Nephron (organoid): Measurements from ENCODE around the gene TMEM181.
"Not testable (repeated sequence)": the region's sequence is repeated elsewhere in the genome, so short reads cannot be mapped to it uniquely, and the experiment has no call there.

Experiments used
- H3K27ac Mint-ChIP-seq, 3 experiments: 2 replicates each; pipeline ENCODE4 v1.8.0; 2020; ENCODE audit warnings: mixed read lengths in 3 of 3, mild to moderate bottlenecking in 2 of 3, moderate library complexity in 1 of 3
- H3K27me3 Mint-ChIP-seq: 2 replicates; pipeline ENCODE4 v1.8.0; 2021; ENCODE audit warnings: low read depth, mild to moderate bottlenecking, moderate library complexity, mixed read lengths
- H3K36me3 Mint-ChIP-seq: 2 replicates; pipeline ENCODE4 v1.8.0; 2020; ENCODE audit warnings: low read depth, mixed read lengths
- H3K4me1 Mint-ChIP-seq: 2 replicates; pipeline ENCODE4 v1.8.0; 2020; ENCODE audit warnings: mixed read lengths
- H3K4me3 Mint-ChIP-seq, 3 experiments: 2 replicates each; pipeline ENCODE4 v1.8.0; 2020; ENCODE audit warnings: mild to moderate bottlenecking in 3 of 3, mixed read lengths in 3 of 3, moderate library complexity in 2 of 3
- H3K9me3 Mint-ChIP-seq: 2 replicates; pipeline ENCODE4 v1.8.0; 2020; ENCODE audit warnings: mixed read lengths
- TF ChIP-seq, protein P1 (sequence below), 3 experiments: fragments of 200-600 bp; sonication (generic); IDR thresholded peaks; one replicate each; pipeline ENCODE4 v1.5.0; 2021; ENCODE audit warnings: antibody characterized with exemption in 3 of 3; ENCODE audit not compliant: unreplicated experiment in 3 of 3

Gene TMEM181

DNA sequence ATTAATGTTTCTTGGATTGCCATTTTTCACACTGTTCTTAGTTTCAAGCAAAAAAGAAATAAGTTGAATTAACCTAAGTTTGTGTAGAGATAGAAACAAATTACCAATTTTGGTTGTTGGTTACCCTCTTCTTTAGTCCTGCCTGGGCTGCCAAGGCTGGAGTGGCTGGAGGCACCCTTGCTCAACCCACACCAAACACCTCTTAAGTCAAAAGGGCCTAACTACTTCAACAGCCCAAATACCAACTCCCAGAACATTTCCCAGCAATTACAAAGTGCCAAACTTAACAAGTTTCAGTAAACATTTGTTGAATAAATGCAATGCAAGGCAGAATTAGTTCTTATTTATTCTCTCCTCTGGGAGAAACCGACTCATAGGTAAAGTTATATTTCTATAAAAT is 38.1 kb upstream of the TMEM181 start:
- H3K27ac Mint-ChIP-seq, result no peak overlapping the region
- peaks cover 14% of the 10 kb centered on the region for H3K36me3 Mint-ChIP-seq
- no peak overlapping the region for H3K4me3 Mint-ChIP-seq
- H3K4me1 Mint-ChIP-seq, result peaks cover 7% of the 10 kb centered on the region
- peaks cover 27% of the 10 kb centered on the region for H3K9me3 Mint-ChIP-seq
- H3K27me3 Mint-ChIP-seq, result peaks cover 4% of the 10 kb centered on the region
- TF ChIP-seq, protein P1, sequence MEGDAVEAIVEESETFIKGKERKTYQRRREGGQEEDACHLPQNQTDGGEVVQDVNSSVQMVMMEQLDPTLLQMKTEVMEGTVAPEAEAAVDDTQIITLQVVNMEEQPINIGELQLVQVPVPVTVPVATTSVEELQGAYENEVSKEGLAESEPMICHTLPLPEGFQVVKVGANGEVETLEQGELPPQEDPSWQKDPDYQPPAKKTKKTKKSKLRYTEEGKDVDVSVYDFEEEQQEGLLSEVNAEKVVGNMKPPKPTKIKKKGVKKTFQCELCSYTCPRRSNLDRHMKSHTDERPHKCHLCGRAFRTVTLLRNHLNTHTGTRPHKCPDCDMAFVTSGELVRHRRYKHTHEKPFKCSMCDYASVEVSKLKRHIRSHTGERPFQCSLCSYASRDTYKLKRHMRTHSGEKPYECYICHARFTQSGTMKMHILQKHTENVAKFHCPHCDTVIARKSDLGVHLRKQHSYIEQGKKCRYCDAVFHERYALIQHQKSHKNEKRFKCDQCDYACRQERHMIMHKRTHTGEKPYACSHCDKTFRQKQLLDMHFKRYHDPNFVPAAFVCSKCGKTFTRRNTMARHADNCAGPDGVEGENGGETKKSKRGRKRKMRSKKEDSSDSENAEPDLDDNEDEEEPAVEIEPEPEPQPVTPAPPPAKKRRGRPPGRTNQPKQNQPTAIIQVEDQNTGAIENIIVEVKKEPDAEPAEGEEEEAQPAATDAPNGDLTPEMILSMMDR (IDR thresholded peaks at IDR 0.05; ENCODE audit: unreplicated experiment in 3 of 3), result no peak

DNA sequence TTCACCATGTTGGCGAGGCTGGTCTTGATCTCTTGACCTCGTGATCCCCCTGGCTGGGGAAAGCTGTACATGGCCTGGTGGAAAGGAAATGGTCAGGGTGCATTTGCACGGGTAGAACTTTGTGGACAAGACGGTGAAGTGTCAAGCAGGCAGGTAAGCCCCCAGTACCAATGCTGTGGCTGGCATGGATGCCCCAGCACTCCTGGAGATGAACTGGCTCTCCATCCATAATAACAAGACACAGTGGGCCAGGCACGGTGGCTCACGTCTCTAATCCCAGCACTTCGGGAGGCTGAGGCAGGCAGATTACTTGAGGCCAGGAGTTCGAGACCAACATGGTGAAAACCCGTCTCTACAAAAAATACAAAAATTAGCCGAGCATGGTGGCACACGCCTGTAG is 37.3 kb upstream of the TMEM181 start:
- no peak overlapping the region for H3K27ac Mint-ChIP-seq
- peaks cover 7% of the 10 kb centered on the region for H3K4me1 Mint-ChIP-seq
- no peak overlapping the region for H3K4me3 Mint-ChIP-seq
- peaks cover 14% of the 10 kb centered on the region for H3K36me3 Mint-ChIP-seq
- H3K27me3 Mint-ChIP-seq, result peaks cover 4% of the 10 kb centered on the region
- peaks cover 35% of the 10 kb centered on the region for H3K9me3 Mint-ChIP-seq
- TF ChIP-seq, protein P1 (IDR thresholded peaks at IDR 0.05; ENCODE audit: unreplicated experiment in 3 of 3), result no peak

DNA sequence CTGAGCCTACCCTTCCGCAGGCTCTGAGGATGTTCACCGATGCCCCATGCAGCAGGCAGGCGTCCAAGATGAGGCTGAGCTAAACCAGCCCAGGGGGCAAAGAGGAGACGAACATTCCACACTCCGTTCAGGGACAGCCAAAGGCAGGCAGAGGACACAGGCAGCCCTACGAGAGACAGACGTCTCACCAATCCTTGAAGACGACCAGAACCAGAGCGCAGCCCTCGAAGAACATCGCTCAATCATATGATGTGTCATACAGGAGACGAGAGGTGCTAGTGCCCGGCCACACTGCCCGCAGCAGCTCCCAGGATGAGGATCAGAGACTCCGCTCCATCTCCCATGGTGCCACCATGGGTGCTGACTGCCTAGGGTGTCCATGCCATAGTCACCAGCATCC is 35.6 kb upstream of the TMEM181 start:
- peaks cover 14% of the 10 kb centered on the region for H3K36me3 Mint-ChIP-seq
- no peaks in the 10 kb centered on the region for H3K4me1 Mint-ChIP-seq
- H3K4me3 Mint-ChIP-seq, result no peak overlapping the region

DNA sequence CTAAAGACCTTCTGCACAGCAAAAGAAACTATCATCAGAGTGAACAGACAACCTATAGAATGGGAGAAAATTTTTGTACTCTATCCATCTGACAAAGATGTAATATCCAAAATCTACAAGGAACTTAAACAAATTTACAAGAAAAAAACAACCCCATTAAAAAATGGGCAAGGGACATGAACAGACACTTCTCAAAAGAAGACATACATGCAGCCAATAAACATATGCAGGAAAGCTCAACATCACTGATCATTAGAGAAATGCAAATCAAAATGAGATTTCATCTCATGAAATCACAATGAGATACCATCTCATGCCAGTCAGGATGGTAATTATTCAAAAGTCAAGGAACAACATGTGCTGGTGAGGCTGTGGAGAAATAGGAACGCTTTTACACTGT is 32.0 kb upstream of the TMEM181 start:
- not testable (repeated sequence) for H3K27ac Mint-ChIP-seq, H3K4me1 Mint-ChIP-seq, H3K27me3 Mint-ChIP-seq, H3K4me3 Mint-ChIP-seq
- peaks cover 14% of the 10 kb centered on the region for H3K36me3 Mint-ChIP-seq
- peaks cover 48% of the 10 kb centered on the region for H3K9me3 Mint-ChIP-seq

More for the DNA sequence above, 35.6 kb upstream of the TMEM181 start:
- TF ChIP-seq, protein P1 (IDR thresholded peaks at IDR 0.05; ENCODE audit: unreplicated experiment in 3 of 3), result no peak
- Mint-ChIP-seq H3K27ac (no peak overlapping the region), H3K9me3 (peaks cover 40% of the 10 kb centered on the region), H3K27me3 (peaks cover 4% of the 10 kb centered on the region)

DNA sequence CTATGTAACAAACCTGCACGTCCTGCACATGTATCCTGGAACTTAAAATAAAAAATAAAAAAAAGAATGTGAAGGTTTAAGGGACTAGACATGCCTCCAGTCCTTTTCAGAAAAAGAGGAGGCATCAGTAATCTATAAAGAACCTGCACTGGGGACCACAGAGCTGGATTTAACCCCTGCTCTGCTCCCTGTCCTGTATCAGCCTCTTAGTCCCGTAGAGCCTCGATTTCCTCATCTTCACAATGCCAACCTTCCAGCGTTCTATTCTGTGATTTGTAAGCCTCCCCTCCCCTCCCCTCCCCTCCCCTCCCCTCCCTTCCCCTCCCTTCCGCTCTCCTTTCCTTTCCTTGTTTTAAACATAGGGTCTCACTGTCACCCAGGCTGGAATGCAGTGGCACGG is 31.1 kb upstream of the TMEM181 start:
- Mint-ChIP-seq H3K9me3 (peaks cover 43% of the 10 kb centered on the region), H3K27me3 (no peaks in the 10 kb centered on the region), H3K4me1 (no peaks in the 10 kb centered on the region), H3K4me3 (no peak overlapping the region), H3K27ac (no peak overlapping the region), H3K36me3 (peaks cover 8% of the 10 kb centered on the region)
- TF ChIP-seq, protein P1 (IDR thresholded peaks at IDR 0.05; ENCODE audit: unreplicated experiment in 3 of 3), result no peak

DNA sequence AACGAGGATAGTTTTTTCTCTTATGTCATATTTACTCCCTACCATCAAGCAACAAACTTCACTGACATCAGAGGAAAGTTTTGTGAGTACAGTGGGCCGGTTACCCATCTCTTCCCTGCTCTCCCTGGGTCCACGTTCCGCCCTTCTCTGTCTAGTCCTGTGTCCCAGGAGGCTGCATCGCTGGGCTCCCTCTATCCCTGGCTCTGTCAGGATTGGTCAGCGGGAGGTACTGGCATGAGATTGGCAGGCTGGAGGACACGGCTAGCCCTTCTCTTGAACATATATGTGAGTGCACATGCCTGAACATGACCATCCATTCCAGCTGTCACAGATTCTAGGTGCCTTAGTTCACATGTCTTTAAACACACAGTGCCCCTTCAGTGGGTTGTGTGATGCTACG is 30.3 kb upstream of the TMEM181 start:
- Mint-ChIP-seq H3K4me3 (no peak overlapping the region), H3K4me1 (no peaks in the 10 kb centered on the region), H3K9me3 (peaks cover 42% of the 10 kb centered on the region), H3K36me3 (peaks cover 6% of the 10 kb centered on the region), H3K27ac (no peak overlapping the region), H3K27me3 (no peaks in the 10 kb centered on the region)
- TF ChIP-seq, protein P1 (IDR thresholded peaks at IDR 0.05; ENCODE audit: unreplicated experiment in 3 of 3), result no peak
